HepG2 (cell line): ENCODE results near the gene MTA1. TPM values are rescaled to one million over a fixed set of nuclear protein-coding genes. Genes with fewer than 3 reads are reported as not detected.
A peak's percentile ranks its signal among the peaks of the same experiment; 100 is the strongest.

ENCODE experiments used
- AGO2 ChIP-seq: fragments of 200-400 bp; formaldehyde crosslinking; optimal IDR thresholded peaks from 2 replicates; pipeline ENCODE3; 2017; ENCODE audit warnings: mild to moderate bottlenecking, low read depth, low read length, moderate library complexity
- GATAD2A ChIP-seq: IDR thresholded peaks from 2 replicates; pipeline ENCODE4 v1.6.1; 2016
- NFE2L2 ChIP-seq: fragments of 150-350 bp; IDR thresholded peaks from 2 replicates; pipeline ENCODE4 v1.6.1; 2014; ENCODE audit warnings: low read length
- PHF20 ChIP-seq: sonication (generic); formaldehyde crosslinking; IDR thresholded peaks from 2 replicates; pipeline ENCODE4 v1.5.0; 2020; ENCODE audit warnings: mild to moderate bottlenecking, missing genetic modification reagents
- RBM39 ChIP-seq: fragments of 200-400 bp; formaldehyde crosslinking; IDR thresholded peaks from one replicate; pipeline ENCODE4 v1.6.1; 2018; ENCODE audit warnings: antibody characterized with exemption, mild to moderate bottlenecking, low read depth, low read length; ENCODE audit not compliant: poor library complexity, severe bottlenecking
- SOX13 ChIP-seq, 3 experiments: fragments of 450-650 bp in 1 of 3; sonication (generic) in 1 of 3; formaldehyde crosslinking in 1 of 3; IDR thresholded peaks in 2 of 3; conservative IDR thresholded peaks in 1 of 3; 2 replicates each; pipeline versions ENCODE4 v1.5.0 to v1.6.1; 2016 to 2020; ENCODE audit warnings: antibody characterized with exemption in 1 of 3, mild to moderate bottlenecking in 1 of 3, missing compliant biosample characterization in 1 of 3, missing genetic modification reagents in 1 of 3, moderate library complexity in 1 of 3
- SOX5 ChIP-seq: IDR thresholded peaks from 2 replicates; pipeline ENCODE4 v1.6.1; 2016; ENCODE audit warnings: borderline replicate concordance
- SRSF1 ChIP-seq: fragments of 200-400 bp; formaldehyde crosslinking; optimal IDR thresholded peaks from 2 replicates; pipeline ENCODE3; 2017; ENCODE audit warnings: mild to moderate bottlenecking, low read depth, low read length, moderate library complexity
- TCF12 ChIP-seq, 2 experiments: fragments of 450-650 bp in 1 of 2; sonication (generic) in 1 of 2; formaldehyde crosslinking in 1 of 2; IDR thresholded peaks; 2 replicates each; pipeline versions ENCODE4 v1.6.1 to v1.8.0; 2017 to 2022; ENCODE audit warnings: antibody characterized with exemption in 1 of 2, mild to moderate bottlenecking in 1 of 2, missing genetic modification reagents in 1 of 2, moderate library complexity in 1 of 2
- TMF1 ChIP-seq: sonication (generic); formaldehyde crosslinking; IDR thresholded peaks from 2 replicates; pipeline ENCODE4 v1.8.1; 2022; ENCODE audit warnings: low read depth, missing genetic modification reagents
- U2AF2 ChIP-seq: fragments of 200-400 bp; formaldehyde crosslinking; IDR thresholded peaks from 2 replicates; pipeline ENCODE4 v1.6.1; 2017; ENCODE audit warnings: low read depth, mild to moderate bottlenecking, low read length
- ZBTB20 ChIP-seq: sonication (generic); formaldehyde crosslinking; IDR thresholded peaks from 2 replicates; pipeline ENCODE4 v1.8.1; 2023; ENCODE audit warnings: missing genetic modification reagents, low read depth, mild to moderate bottlenecking, borderline replicate concordance
- ZBTB7A ChIP-seq: sonication (generic); formaldehyde crosslinking; IDR thresholded peaks from 2 replicates; pipeline ENCODE4 v1.8.0; 2022; ENCODE audit warnings: mild to moderate bottlenecking, missing genetic modification reagents
- ZNF235 ChIP-seq: sonication (generic); formaldehyde crosslinking; IDR thresholded peaks from 2 replicates; pipeline ENCODE4 v1.8.1; 2023; ENCODE audit warnings: mild to moderate bottlenecking, missing genetic modification reagents, borderline replicate concordance
- ZNF326 ChIP-seq: sonication (generic); formaldehyde crosslinking; IDR thresholded peaks from 2 replicates; pipeline ENCODE4 v1.4.0; 2020; ENCODE audit warnings: missing genetic modification reagents, borderline replicate concordance
- ZNF546 ChIP-seq: sonication (generic); formaldehyde crosslinking; conservative IDR thresholded peaks from 2 replicates; pipeline ENCODE4 v1.8.1; 2023; ENCODE audit warnings: mild to moderate bottlenecking, missing genetic modification reagents
- ZNF558 ChIP-seq: sonication (generic); formaldehyde crosslinking; IDR thresholded peaks from 2 replicates; pipeline ENCODE4 v1.9.0; 2022; ENCODE audit warnings: mild to moderate bottlenecking, missing genetic modification reagents, borderline replicate concordance
- ZNF598 ChIP-seq: sonication (generic); formaldehyde crosslinking; IDR thresholded peaks from 2 replicates; pipeline ENCODE4 v1.5.1; 2020; ENCODE audit warnings: mild to moderate bottlenecking, missing genetic modification reagents, borderline replicate concordance
- ZNF607 ChIP-seq: sonication (generic); formaldehyde crosslinking; IDR thresholded peaks from 2 replicates; pipeline ENCODE4 v1.5.1; 2020; ENCODE audit warnings: missing genetic modification reagents, mild to moderate bottlenecking, borderline replicate concordance
- ZNF713 ChIP-seq: sonication (generic); formaldehyde crosslinking; IDR thresholded peaks from 2 replicates; pipeline ENCODE4 v1.4.0; 2020; ENCODE audit warnings: mild to moderate bottlenecking, missing genetic modification reagents
- polyA plus RNA-seq, 8 experiments: library from polyadenylated mRNA; depleted of rRNA in 3 of 8; stranded (reverse) in 7 of 8; unstranded in 1 of 8; fragments of >200 nt; fragmentation: Illumina TruSeq in 4 of 8; extraction: Trizol in 4 of 8; gene quantifications; 2 replicates each; pipeline versions ENCODE4 v1.2.1 to v1.2.3, GENCODE V29; 2011 to 2016; ENCODE audit warnings: low read depth in 4 of 8, missing spikeins in 1 of 8, mixed read lengths in 1 of 8; ENCODE audit not compliant: insufficient read depth in 1 of 8
- total RNA-seq, 5 experiments: library from RNA; depleted of rRNA; stranded (reverse); fragments of >200 nt; fragmentation: Illumina TruSeq; extraction: Trizol; gene quantifications; 2 replicates each; pipeline ENCODE4 v1.2.3, GENCODE V29; 2016; ENCODE audit warnings: low read depth in 1 of 5
- TF ChIP-seq, protein P1 (sequence below): sonication (generic); formaldehyde crosslinking; IDR thresholded peaks from 2 replicates; pipeline ENCODE4 v1.4.0; 2020; ENCODE audit warnings: missing genetic modification reagents, mild to moderate bottlenecking, borderline replicate concordance
- TF ChIP-seq, protein P2 (sequence below): sonication (generic); formaldehyde crosslinking; IDR thresholded peaks from 2 replicates; pipeline ENCODE4 v1.5.1; 2020; ENCODE audit warnings: mild to moderate bottlenecking, moderate library complexity, missing genetic modification reagents
- TF ChIP-seq, protein P3 (sequence below): sonication (generic); formaldehyde crosslinking; IDR thresholded peaks from 2 replicates; pipeline ENCODE4 v1.4.0; 2020; ENCODE audit warnings: missing genetic modification reagents
- TF ChIP-seq, protein P4 (sequence below): sonication (generic); formaldehyde crosslinking; IDR thresholded peaks from 2 replicates; pipeline ENCODE4 v1.8.0; 2022; ENCODE audit warnings: missing genetic modification reagents, low read depth, mild to moderate bottlenecking, borderline replicate concordance

MTA1 gene
- total and polyA plus RNA-seq, 2 of the 13 experiments (the other 11 are each of a cell fraction or from before 2014, with no cell fraction given): 35.2 to 85.8 TPM

DNA sequence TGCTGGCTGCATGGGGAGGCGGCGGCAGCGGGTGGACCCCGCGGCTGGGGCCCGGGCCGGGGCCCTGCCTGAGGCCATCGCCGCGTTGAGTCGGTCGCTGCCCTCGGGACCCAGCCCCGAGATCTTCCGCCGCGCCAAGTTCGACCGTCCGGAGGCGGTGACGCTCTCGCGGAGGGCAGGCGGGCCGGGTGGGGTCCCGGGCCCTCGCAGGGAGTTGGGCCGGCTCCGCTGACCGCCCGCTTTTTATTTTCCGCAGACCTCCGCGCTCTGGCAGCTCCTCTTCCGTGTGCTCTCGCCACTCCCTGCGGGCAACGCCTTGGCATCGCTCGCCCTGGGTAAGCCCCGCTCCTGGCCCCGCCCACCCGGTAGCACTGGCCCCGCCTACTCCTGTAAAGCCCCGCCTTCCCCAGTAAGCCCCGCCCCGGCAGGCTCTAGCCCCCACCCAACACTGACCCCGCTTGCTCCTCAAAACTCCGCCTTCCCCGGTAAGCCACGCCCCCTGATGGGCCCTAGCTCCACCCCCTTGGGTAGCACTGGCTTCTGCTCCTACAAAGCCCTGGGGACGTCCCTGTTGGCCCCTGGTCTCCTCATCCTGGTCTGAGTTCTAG lies 71.8 kb downstream of the MTA1 start (continued):
- TF ChIP-seq, protein P1, sequence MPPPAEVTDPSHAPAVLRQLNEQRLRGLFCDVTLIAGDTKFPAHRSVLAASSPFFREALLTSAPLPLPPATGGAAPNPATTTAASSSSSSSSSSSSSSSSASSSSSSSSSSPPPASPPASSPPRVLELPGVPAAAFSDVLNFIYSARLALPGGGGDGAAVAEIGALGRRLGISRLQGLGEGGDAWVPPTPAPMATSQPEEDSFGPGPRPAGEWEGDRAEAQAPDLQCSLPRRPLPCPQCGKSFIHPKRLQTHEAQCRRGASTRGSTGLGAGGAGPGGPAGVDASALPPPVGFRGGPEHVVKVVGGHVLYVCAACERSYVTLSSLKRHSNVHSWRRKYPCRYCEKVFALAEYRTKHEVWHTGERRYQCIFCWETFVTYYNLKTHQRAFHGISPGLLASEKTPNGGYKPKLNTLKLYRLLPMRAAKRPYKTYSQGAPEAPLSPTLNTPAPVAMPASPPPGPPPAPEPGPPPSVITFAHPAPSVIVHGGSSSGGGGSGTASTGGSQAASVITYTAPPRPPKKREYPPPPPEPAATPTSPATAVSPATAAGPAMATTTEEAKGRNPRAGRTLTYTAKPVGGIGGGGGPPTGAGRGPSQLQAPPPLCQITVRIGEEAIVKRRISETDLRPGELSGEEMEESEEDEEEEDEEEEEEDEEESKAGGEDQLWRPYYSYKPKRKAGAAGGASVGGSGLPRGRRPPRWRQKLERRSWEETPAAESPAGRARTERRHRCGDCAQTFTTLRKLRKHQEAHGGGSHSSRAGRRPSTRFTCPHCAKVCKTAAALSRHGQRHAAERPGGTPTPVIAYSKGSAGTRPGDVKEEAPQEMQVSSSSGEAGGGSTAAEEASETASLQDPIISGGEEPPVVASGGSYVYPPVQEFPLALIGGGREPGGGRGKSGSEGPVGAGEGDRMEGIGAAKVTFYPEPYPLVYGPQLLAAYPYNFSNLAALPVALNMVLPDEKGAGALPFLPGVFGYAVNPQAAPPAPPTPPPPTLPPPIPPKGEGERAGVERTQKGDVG (CRISPR knock-in tag): no peak
- TF ChIP-seq ZNF598: no peak
- no peak for TF ChIP-seq NFE2L2
- 0 out of 2 replicates have a peak, but pooled peaks have one; percentile 16 for TF ChIP-seq ZNF546 (CRISPR knock-in tag)
- TF ChIP-seq ZNF235: no peak
- TF ChIP-seq RBM39: peak; percentile 26
- TF ChIP-seq GATAD2A: no peak
- TF ChIP-seq, protein P2, sequence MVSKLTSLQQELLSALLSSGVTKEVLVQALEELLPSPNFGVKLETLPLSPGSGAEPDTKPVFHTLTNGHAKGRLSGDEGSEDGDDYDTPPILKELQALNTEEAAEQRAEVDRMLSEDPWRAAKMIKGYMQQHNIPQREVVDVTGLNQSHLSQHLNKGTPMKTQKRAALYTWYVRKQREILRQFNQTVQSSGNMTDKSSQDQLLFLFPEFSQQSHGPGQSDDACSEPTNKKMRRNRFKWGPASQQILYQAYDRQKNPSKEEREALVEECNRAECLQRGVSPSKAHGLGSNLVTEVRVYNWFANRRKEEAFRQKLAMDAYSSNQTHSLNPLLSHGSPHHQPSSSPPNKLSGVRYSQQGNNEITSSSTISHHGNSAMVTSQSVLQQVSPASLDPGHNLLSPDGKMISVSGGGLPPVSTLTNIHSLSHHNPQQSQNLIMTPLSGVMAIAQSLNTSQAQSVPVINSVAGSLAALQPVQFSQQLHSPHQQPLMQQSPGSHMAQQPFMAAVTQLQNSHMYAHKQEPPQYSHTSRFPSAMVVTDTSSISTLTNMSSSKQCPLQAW: no peak
- no peak for TF ChIP-seq ZBTB20 (CRISPR knock-in tag)
- TF ChIP-seq, protein P3, sequence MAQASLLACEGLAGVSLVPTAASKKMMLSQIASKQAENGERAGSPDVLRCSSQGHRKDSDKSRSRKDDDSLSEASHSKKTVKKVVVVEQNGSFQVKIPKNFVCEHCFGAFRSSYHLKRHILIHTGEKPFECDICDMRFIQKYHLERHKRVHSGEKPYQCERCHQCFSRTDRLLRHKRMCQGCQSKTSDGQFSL (CRISPR knock-in tag): peak; percentile 63; the same call in 1 of the 2 replicates
- no peak for TF ChIP-seq PHF20
- no peak for TF ChIP-seq ZBTB7A
- TF ChIP-seq ZNF607 (CRISPR knock-in tag): 0 out of 2 replicates have a peak, but pooled peaks have one; percentile 32
- TF ChIP-seq AGO2: peak; percentile 100
- no peak for TF ChIP-seq SOX5 (CRISPR knock-in tag)
- TF ChIP-seq ZNF558 (CRISPR knock-in tag): no peak
- no peak for TF ChIP-seq U2AF2
- TF ChIP-seq ZNF713 (CRISPR knock-in tag): no peak
- 0 out of 2 replicates have a peak, but pooled peaks have one; percentile 73 for TF ChIP-seq ZNF326 (CRISPR knock-in tag)
- TF ChIP-seq SRSF1: peak; percentile 26
- TF ChIP-seq, protein P4, sequence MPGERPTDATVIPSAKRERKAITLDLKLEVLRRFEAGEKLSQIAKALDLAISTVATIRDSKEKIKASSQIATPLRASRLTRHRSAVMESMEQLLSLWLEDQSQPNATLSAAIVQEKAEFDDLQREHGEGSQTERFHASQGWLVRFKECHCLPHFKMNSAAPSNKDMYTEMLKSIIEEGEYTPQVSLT (CRISPR knock-in tag): no peak
- TF ChIP-seq TMF1 (CRISPR knock-in tag): no peak
- TF ChIP-seq SOX13 (IDR thresholded peaks at IDR 0.05): no peak
- peak in 1 of 2 experiments; percentile 2; a peak in 1 of 4 replicates for TF ChIP-seq SOX13 (CRISPR knock-in tag; conservative IDR thresholded peaks at IDR 0.05 in 1 of 2, IDR thresholded peaks at IDR 0.05 in 1 of 2)
- TF ChIP-seq TCF12 (IDR thresholded peaks at IDR 0.05): no peak
- 0 out of 2 replicates have a peak, but pooled peaks have one; percentile 42 for TF ChIP-seq TCF12 (CRISPR knock-in tag; IDR thresholded peaks at IDR 0.05)
